HuH-7 (cell line): ENCODE results near the gene DOK3.
"Not testable (repeated sequence)": the region's sequence is repeated elsewhere in the genome, so short reads cannot be mapped to it uniquely, and the experiment has no call there.

Experiments used
- DNase-seq: peaks from one replicate; pipeline ENCODE4 v3.0.0; 2011; ENCODE audit warnings: low spot score

The DOK3 gene

GRCh38 chr5:177497292-177498012 lies 12.2 kb downstream of the DOK3 start, which contains the start of gene PDLIM7:
Gene PDLIM7 (minus strand): TSS chr5:177497604. CDS start chr5:177496512, 1,092 bp downstream.
- peak; percentile 99 for DNase-seq

- peak; percentile 93 for DNase-seq
These were observed 12.8 kb downstream of the DOK3 start for GRCh38 chr5:177496727-177497291.

- DNase-seq, result peak; percentile 78
These were observed 13.4 kb downstream of the DOK3 start for GRCh38 chr5:177496070-177496726.

DNA sequence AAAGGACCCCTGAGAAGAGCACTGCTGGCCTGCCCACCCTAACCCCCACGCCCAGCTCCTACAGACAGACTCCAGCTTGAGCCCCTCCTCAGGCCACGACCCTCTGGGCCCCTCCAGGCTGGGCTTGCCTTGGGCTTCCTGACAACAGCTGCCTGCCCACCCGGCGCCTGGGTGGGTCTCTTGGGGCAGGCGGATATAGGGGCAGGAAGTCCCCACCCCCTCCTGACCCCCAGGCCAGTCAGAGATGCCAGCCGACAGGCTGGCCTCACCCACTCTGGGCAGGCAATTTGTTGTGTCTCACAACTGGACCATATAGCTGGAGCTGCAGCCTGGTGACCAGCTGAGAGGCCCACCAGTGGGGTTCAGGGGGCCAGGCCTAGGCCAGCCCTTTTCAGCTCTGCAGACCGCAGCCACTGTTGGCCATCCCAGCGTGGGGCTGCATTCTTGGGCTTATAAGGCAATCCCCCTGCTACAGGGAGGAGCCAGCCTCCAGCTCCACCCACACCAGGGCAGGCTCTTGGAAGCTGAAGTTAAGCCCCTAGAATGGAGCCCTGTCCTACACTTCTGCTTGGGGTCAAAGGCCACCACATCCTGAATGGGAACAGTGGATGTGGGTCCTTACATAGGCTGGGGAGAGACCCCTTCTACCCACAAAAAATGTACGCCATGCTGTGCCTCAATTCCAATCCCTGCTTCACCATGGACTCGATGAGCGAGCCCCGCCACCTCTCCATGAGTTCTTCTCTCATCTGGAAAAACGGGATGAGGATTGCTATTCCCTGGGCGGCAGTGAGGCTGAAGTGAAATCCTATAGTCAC lies 14.2 kb downstream of the DOK3 start:
- DNase-seq, result no peak

DNA sequence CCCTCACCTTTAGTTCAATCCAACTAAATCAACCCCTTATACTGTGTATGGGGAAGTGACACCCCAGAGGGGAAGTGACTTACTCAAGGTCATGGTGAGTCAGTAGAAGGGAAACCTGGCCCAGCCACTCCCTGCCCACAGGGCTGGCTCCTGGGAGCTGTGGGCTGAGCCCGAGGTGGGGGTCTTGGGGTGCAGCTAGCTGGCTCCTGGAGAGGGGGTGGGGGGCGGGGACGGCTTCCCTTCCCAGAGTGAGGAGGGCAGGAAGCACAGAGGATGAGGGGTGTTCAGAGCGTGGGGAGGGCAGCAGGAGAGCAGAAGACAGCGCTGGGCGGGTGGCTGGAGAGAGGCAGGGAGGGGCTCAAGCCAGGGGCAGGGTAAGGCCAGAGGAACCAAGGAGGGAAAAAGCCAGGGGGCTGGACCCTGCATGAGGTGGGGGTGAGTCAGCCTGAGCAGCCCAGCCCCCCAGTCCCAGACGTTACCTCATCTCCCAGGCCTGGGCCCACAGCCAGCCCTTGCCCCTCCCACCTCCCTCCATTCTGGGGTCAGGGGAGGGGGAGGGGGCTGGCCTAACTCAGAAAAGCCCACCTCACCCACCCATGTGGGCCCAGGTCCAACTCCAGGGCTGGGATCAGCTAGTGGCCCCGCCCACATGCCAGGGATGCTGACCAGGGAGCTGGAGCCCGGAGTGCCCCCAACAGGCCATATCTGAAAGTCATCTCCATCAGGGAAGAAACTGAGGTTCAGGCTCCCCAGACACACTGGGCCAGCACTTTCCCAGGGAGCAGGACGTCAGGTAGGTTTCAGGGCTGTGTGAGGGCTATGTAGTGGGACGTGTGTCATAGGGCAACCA lies 15.1 kb downstream of the DOK3 start:
- no peak for DNase-seq

- no peak for DNase-seq
These were observed 15.8 kb downstream of the DOK3 start for GRCh38 chr5:177493795-177494345.

DNA sequence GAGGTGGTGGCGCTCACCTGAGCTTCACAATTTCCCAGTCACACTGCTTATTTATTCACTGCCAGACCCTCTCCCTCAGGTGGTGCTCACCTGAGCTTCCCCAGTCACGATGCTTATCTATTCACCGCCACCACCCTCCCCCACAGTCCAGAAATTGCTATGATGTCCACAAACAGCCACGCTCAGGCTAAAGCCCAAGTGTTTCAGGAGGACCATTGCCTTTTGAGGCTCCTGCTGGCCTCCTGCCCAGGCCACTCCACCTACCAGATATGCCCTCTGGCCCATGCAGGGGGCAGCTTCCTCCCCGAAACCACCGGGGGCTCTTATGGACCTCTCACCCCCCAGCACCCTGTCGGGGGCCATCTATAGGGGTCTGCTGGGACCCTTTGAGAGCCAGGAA lies 16.8 kb downstream of the DOK3 start:
- DNase-seq, result no peak

DNA sequence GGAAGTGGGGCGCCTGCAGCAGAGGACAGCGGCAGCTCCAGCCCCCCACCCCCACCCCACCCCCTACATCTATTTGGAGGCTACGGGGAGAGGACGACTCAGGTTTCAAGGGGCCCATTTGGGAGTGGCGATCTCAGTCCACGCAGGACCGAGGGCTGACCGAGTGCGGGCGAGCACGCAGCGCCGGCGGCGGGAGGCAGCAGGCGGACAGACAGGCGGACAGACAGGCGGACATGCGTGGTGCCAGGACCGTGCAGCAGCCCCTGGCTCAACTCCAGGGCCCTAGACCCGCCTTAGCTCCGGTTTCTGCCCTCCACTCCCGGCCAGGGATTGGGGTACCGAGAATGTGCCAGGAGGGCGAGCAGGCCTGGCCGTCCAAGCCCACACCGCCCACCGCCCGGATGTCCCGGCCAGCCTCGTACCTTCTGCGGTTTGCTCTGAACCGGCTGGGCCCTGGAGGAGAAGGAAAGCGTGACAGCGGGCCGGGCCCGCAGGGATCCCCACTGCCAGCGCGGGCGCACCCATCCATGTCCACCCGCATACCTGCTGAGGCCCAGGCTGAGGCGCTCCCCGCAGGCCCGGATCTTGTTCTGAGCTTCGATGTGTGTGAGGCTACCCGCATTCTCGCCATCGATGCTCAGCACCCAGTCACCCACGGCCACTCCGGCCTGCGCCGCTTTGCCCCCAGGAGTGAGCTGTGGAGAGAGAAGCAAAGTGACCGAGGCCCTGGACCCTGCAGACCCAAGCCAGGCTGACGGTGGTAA lies 17.5 kb downstream of the DOK3 start:
- DNase-seq, result no peak

DNA sequence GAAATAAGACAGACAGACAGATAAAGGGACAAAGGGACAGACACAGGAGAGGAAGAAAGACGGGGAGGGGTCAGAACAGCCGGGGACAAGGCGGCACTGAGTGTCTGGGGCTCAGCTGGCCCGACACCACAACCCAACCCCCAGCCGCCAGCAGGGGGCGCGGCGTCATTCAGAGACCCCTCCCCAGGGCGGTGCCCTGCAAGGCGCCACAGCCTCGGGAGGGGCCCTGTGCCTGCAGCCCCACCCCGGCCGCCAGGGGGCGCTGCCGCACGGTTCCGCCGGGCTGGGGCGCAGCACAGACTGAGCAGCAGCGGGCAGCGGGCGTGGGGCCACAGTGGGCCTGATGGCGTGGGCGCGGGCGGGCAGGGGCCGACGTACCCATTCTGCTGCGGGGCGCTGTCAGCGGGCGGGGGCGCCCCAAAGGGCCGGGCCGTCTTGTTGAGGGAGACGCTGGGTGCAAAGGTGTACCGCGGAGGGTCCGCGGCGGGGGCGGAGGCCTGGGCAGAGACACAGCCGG lies 18.1 kb downstream of the DOK3 start:
- DNase-seq, result peak; percentile 98

- DNase-seq, result no peak
These were observed 18.6 kb downstream of the DOK3 start for GRCh38 chr5:177490992-177491391.

DNA sequence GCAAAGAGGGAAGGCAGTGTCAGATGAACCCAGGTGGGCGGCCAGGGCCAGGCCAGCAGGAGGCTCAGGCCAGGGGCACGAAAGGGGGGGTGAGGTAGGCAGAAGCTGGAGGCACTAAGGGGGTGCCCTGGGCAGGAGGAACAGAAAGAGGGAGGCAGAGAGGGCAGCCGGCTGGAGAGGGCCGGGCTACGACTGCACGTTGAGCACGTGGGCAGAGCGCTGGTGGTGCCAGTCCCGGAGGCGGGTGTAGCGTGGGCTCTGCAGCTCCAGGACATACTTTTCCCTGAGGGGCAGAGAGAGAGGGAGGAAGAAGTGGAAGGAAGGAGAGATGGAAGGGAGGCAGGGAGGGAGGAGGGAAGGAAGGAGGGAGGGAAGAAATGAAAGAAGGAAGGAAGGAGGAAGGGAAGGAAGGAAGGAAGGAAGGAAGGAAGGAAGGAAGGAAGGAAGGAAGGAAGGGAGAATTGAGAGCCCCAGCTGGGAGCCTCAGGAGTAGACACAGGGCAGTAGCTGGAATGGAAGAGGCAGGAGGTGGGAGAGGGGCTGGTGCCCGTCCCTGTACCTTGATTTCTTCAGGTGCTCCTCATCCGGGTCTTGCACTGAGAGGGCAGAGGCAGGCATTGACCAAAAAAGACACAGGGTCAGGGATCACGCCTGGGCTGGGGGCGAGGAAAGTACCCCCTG lies 19.2 kb downstream of the DOK3 start:
- DNase-seq, result no peak

DNA sequence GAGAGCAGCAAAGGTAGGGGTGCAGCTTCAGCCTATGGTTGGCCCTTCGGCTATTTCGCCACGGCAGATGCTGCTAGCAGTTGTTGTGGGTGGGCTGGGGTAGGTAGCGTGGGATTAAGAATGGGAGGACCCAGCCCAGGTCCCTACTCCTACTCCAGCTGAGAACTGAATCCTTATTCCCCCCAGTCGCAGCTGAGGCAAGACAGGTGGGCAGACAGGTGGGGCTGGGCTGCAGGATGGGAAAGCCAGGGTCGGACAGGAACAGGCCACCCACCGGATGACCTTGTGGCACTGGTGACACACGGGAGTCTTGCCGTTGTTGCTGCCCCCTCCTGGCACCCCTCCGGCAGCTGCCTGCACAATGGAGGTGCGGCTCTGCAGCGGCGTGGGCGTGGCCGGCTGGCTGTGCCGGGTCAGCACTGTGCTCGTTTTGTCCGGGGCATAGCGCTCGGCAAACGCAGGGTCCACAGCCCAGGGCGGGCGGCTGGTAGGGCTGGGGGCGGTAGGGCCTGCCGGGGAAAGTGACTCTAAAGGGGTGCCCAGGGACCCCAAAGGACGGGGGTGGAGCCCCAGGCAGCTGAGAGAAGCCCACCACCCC lies 20.4 kb downstream of the DOK3 start:
- DNase-seq, result no peak

GRCh38 chr5:177487975-177488374 lies 21.7 kb downstream of the DOK3 start:
- DNase-seq, result no peak

DNA sequence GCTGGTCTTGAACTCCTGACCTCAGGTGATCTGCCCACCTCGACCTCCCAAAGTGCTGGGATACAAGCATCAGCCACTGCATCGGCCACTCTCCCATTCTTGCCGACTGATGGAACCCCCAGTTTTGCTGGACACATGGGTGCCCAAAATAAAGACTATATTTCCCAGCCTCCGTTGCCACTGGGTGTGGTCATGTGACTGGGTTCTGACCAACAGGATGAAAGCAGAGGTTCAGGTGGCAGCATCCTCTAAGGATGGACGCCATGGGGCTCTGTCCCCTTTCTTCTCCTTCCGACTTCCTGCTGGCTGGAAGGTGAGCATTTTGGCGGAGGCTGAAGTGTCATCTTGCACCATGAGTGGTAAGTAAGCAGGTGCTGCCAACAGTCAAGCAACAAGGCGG lies 22.5 kb downstream of the DOK3 start:
- DNase-seq, result no peak

DNA sequence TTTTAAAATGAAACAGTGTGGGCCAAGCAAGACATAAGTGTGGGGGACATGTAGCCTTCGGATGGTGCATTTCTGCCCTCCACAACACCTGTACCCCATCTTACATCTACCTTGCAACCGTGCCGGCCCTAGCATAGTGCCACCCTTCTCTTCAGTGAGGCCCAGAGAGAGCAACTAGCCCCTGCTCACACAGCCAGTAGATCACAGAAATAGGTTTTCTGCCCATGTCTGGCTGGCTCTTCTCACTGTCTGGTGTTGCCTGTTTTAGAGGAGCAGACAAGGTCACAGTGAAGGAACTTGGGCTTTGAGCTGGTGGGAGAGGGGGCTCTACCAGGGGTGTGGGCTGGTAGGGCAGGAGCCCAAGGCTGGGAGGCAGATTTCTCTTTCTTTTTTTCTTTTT lies 23.4 kb downstream of the DOK3 start:
- DNase-seq, result no peak

- DNase-seq, result not testable (repeated sequence)
These were observed 23.9 kb downstream of the DOK3 start for GRCh38 chr5:177485753-177486152.

GRCh38 chr5:177484902-177485549 lies 24.6 kb downstream of the DOK3 start:
- DNase-seq, result no peak

- no peak for DNase-seq
These were observed 25.4 kb downstream of the DOK3 start for GRCh38 chr5:177483994-177484901.
